ENCODE measurements around the gene MED12L.
A peak's percentile ranks its signal among the peaks of the same experiment; 100 is the strongest.

The MED12L gene

GRCh38 chr3:151436675-151437446 is 351.4 kb downstream of the MED12L start:
- H3K36me3 ChIP-seq = no peaks in the 10 kb centered on the region
- no peak overlapping the region for H3K27ac ChIP-seq

DNA sequence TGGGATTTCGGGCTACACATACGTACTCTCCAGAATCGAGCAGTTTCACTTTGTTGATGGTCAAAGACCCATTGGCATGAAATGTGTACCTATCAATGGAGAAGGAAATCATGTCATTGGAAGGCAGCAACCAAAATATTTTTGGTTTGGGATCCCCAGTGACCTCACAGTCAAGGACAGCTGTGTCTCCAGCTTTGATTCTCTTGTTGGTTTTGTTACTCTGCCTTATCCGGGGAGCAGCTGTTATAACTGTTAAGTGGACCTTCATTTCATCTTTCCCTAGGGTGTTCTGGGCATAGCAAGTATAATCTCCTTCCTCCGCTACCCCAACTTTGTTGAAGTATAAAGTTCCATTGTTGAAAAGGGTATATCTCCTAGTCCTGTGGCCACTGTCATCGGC is 352.4 kb downstream of the MED12L start:
- TF ChIP-seq, protein P1, sequence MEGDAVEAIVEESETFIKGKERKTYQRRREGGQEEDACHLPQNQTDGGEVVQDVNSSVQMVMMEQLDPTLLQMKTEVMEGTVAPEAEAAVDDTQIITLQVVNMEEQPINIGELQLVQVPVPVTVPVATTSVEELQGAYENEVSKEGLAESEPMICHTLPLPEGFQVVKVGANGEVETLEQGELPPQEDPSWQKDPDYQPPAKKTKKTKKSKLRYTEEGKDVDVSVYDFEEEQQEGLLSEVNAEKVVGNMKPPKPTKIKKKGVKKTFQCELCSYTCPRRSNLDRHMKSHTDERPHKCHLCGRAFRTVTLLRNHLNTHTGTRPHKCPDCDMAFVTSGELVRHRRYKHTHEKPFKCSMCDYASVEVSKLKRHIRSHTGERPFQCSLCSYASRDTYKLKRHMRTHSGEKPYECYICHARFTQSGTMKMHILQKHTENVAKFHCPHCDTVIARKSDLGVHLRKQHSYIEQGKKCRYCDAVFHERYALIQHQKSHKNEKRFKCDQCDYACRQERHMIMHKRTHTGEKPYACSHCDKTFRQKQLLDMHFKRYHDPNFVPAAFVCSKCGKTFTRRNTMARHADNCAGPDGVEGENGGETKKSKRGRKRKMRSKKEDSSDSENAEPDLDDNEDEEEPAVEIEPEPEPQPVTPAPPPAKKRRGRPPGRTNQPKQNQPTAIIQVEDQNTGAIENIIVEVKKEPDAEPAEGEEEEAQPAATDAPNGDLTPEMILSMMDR (IDR thresholded peaks at IDR 0.05; ENCODE audit: low read depth, low read length) = no peak
- H3K27ac ChIP-seq = no peak overlapping the region
- DNase-seq = no peak

More at GRCh38 chr3:151436675-151437446, 351.4 kb downstream of the MED12L start:
- Histone ChIP-seq H3K9me3 (ENCODE audit: severe bottlenecking) (no peaks in the 10 kb centered on the region), H3K27me3 (ENCODE audit: insufficient read depth, low read depth, severe bottlenecking) (peaks cover 4% of the 10 kb centered on the region), H3K4me3 (ENCODE audit: low read depth, low read length) (no peak overlapping the region)
- DNase-seq = no peak
- TF ChIP-seq, protein P1 (IDR thresholded peaks at IDR 0.05; ENCODE audit: low read depth, low read length) = no peak

GRCh38 chr3:151439652-151440125 is 354.2 kb downstream of the MED12L start:
- H3K9me3 ChIP-seq (ENCODE audit: severe bottlenecking) = no peaks in the 10 kb centered on the region
- H3K4me3 ChIP-seq (ENCODE audit: low read depth, low read length) = no peak overlapping the region
- DNase-seq = no peak
- no peak overlapping the region for H3K27ac ChIP-seq
- H3K36me3 ChIP-seq = no peaks in the 10 kb centered on the region
- TF ChIP-seq, protein P1 (IDR thresholded peaks at IDR 0.05; ENCODE audit: low read depth, low read length) = peak; percentile 42; the same call in 1 of the 2 replicates
- peaks cover 8% of the 10 kb centered on the region for H3K27me3 ChIP-seq (ENCODE audit: insufficient read depth, low read depth, severe bottlenecking)

More for the DNA sequence above, 352.4 kb downstream of the MED12L start:
- Histone ChIP-seq H3K27me3 (ENCODE audit: insufficient read depth, low read depth, severe bottlenecking) (peaks cover 7% of the 10 kb centered on the region), H3K9me3 (ENCODE audit: severe bottlenecking) (no peaks in the 10 kb centered on the region), H3K36me3 (no peaks in the 10 kb centered on the region), H3K4me3 (ENCODE audit: low read depth, low read length) (no peak overlapping the region)

DNA sequence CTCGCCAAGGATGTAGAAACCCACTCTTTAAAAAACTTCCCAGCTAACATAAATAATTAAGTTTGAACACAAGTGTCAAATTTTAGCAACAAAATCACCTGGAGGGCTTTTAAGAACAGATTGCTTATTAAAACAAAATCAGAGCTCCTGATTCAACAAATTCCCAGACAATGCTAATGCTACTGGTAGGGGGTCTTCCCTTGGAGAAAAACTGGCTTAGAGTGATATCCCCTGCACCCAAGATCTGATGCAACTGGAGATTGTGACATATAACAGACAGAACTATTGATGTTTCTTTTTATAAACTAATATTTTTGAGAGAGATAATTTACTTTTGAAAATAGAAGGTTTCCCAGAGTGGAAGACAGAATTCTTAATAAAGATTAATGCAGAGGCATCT is 355.5 kb downstream of the MED12L start:
- TF ChIP-seq, protein P1 (IDR thresholded peaks at IDR 0.05; ENCODE audit: low read depth, low read length) = no peak
- Histone ChIP-seq H3K27me3 (ENCODE audit: insufficient read depth, low read depth, severe bottlenecking) (peaks cover 12% of the 10 kb centered on the region), H3K36me3 (no peaks in the 10 kb centered on the region), H3K4me3 (ENCODE audit: low read depth, low read length) (no peak overlapping the region), H3K27ac (no peak overlapping the region), H3K9me3 (ENCODE audit: severe bottlenecking) (no peaks in the 10 kb centered on the region)
- DNase-seq = no peak

DNA sequence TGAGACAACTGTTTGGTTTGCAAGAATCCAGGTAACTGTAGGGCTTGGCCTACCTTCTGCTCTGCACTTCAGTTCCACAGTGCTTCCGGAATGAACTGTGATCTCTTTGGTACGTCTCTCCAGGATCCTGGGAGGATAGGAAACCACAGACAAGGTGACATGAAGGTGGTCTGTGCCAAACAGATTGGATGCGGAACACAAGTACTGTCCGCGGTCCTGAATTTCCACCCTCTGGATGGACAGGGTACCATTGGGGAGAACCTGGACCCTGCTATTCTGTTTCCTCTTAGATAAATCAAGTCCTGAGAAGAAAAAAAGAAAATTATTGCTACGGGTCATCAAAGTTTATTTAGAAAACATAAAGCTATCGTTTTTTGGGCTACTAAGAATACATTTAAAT is 358.1 kb downstream of the MED12L start:
- Histone ChIP-seq H3K27ac (no peak overlapping the region), H3K4me3 (ENCODE audit: low read depth, low read length) (no peak overlapping the region), H3K27me3 (ENCODE audit: insufficient read depth, low read depth, severe bottlenecking) (peaks cover 28% of the 10 kb centered on the region), H3K36me3 (no peaks in the 10 kb centered on the region), H3K9me3 (ENCODE audit: severe bottlenecking) (no peaks in the 10 kb centered on the region)
- DNase-seq = no peak
- TF ChIP-seq, protein P1 (IDR thresholded peaks at IDR 0.05; ENCODE audit: low read depth, low read length) = no peak

All from WERI-Rb-1 (cell line).